Measurements from ENCODE around the gene EDC4. TPM values are rescaled to one million over a fixed set of nuclear protein-coding genes. Genes with fewer than 3 reads are reported as not detected.

EDC4 gene
- polyA plus RNA-seq, 2 of the 4 experiments (the other 2 are of a cell fraction): 21.0 to 54.9 TPM

DNA sequence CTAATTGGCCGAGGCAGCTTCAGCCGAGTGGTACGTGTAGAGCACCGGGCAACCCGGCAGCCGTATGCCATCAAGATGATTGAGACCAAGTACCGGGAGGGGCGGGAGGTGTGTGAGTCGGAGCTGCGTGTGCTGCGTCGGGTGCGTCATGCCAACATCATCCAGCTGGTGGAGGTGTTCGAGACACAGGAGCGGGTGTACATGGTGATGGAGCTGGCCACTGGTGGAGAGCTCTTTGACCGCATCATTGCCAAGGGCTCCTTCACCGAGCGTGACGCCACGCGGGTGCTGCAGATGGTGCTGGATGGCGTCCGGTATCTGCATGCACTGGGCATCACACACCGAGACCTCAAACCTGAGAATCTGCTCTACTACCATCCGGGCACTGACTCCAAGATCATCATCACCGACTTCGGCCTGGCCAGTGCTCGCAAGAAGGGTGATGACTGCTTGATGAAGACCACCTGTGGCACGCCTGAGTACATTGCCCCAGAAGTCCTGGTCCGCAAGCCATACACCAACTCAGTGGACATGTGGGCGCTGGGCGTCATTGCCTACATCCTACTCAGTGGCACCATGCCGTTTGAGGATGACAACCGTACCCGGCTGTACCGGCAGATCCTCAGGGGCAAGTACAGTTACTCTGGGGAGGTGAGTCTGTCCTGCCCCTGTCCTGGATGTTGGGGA lies 36.3 kb downstream of the EDC4 start:
- CTCF ChIA-PET: interaction anchor here (0.6 to 1.9 kb wide), 10 partner anchors 9 to 322 kb away, joined by 3 to 9 read pairs (median 5); partner anchors contain the start of gene CTRL
- FAIRE-seq: no peak
- Histone ChIP-seq H3K27ac (no peak overlapping the region), H3K4me1 (no peaks in the 10 kb centered on the region), H3K9me3 (no peaks in the 10 kb centered on the region), H3K4me2 (no peak overlapping the region), H3K4me3 (no peak overlapping the region)
- TF ChIP-seq ESRRA (IDR thresholded peaks at IDR 0.05; ENCODE audit: borderline replicate concordance, low read length): no peak
- TF ChIP-seq, protein P1, sequence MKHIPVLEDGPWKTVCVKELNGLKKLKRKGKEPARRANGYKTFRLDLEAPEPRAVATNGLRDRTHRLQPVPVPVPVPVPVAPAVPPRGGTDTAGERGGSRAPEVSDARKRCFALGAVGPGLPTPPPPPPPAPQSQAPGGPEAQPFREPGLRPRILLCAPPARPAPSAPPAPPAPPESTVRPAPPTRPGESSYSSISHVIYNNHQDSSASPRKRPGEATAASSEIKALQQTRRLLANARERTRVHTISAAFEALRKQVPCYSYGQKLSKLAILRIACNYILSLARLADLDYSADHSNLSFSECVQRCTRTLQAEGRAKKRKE (CRISPR knock-in tag; IDR thresholded peaks at IDR 0.05; ENCODE audit: low read depth): no peak
- TF ChIP-seq HOXB5 (CRISPR knock-in tag; IDR thresholded peaks at IDR 0.05): no peak
- TF ChIP-seq TP53 (CRISPR knock-in tag; IDR thresholded peaks at IDR 0.05): no peak
- no peak for TF ChIP-seq JUN (IDR thresholded peaks at IDR 0.05)
- TF ChIP-seq RFX5 (IDR thresholded peaks at IDR 0.05): no peak
- no peak for TF ChIP-seq CBX2 (IDR thresholded peaks at IDR 0.05; ENCODE audit: borderline replicate concordance, low read depth)
- no peak for TF ChIP-seq JUNB (IDR thresholded peaks at IDR 0.05)
- no peak for TF ChIP-seq CEBPB (IDR thresholded peaks at IDR 0.05)
- TF ChIP-seq, protein P2, sequence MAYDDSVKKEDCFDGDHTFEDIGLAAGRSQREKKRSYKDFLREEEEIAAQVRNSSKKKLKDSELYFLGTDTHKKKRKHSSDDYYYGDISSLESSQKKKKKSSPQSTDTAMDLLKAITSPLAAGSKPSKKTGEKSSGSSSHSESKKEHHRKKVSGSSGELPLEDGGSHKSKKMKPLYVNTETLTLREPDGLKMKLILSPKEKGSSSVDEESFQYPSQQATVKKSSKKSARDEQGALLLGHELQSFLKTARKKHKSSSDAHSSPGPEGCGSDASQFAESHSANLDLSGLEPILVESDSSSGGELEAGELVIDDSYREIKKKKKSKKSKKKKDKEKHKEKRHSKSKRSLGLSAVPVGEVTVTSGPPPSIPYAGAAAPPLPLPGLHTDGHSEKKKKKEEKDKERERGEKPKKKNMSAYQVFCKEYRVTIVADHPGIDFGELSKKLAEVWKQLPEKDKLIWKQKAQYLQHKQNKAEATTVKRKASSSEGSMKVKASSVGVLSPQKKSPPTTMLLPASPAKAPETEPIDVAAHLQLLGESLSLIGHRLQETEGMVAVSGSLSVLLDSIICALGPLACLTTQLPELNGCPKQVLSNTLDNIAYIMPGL (CRISPR knock-in tag; IDR thresholded peaks at IDR 0.05; ENCODE audit: borderline replicate concordance): no peak
- TF ChIP-seq POLR2AphosphoS2 (conservative IDR thresholded peaks at IDR 0.05; ENCODE audit: low read length): no peak
- TF ChIP-seq, protein P3, sequence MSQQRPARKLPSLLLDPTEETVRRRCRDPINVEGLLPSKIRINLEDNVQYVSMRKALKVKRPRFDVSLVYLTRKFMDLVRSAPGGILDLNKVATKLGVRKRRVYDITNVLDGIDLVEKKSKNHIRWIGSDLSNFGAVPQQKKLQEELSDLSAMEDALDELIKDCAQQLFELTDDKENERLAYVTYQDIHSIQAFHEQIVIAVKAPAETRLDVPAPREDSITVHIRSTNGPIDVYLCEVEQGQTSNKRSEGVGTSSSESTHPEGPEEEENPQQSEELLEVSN (IDR thresholded peaks at IDR 0.05; ENCODE audit: borderline replicate concordance, low read depth): no peak
- TF ChIP-seq EHMT2 (IDR thresholded peaks at IDR 0.05; ENCODE audit: low read depth): no peak
- TF ChIP-seq RAD21 (conservative IDR thresholded peaks at IDR 0.05 in 1 of 2, IDR thresholded peaks at IDR 0.05 in 1 of 2): no peak
- no peak for TF ChIP-seq HOXA7 (CRISPR knock-in tag; IDR thresholded peaks at IDR 0.05)
- TF ChIP-seq NFE2L2 (conservative IDR thresholded peaks at IDR 0.05; ENCODE audit: low read length): no peak
- no peak for TF ChIP-seq ZSCAN20 (CRISPR knock-in tag; IDR thresholded peaks at IDR 0.05)
- TF ChIP-seq MAFK (IDR thresholded peaks at IDR 0.05; ENCODE audit: partially characterized antibody): no peak
- no peak for TF ChIP-seq RARB (CRISPR knock-in tag; IDR thresholded peaks at IDR 0.05)
- TF ChIP-seq HDAC2 (IDR thresholded peaks at IDR 0.05): no peak
- ATAC-seq: peak; percentile 12 to 35; a peak in 1 of 6 replicates
- no peak for DNase-seq (ENCODE audit: low read depth in 1 of 2, low spot score in 1 of 2)
- 95% methylated on average over 35 of the region's 36 CpGs for WGBS (ENCODE audit: missing lambda C conversion rate)
- POLR2A ChIA-PET: no interaction called here

DNA sequence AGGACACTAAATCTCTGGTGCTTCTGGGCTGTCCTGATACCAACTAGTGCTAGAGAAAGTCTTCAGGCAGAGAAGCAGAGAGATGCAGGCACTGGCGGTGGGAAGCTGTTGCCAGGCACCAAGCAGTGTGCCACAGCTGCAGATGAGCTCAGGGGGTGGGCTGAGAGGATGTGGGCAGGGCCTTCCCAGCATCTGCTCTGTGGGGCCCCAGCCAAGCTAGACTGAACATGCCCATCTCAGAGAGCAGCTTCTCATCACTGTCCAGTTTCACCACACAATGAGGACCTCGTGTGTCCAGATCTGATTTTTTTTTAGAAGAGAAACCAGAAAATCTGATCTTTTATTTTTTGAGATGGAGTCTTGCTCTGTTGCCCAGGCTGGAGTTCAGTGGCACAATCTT lies 37.3 kb downstream of the EDC4 start:
- ATAC-seq (0 out of 6 replicates have a peak, but pooled peaks of 1 of the 2 experiments have one; percentile 24), DNase-seq (ENCODE audit: low read depth in 1 of 2, low spot score in 1 of 2) (no peak), FAIRE-seq (no peak)
- Histone ChIP-seq H3K27ac (no peak overlapping the region), H3K9me3 (no peaks in the 10 kb centered on the region), H3K4me2 (no peak overlapping the region), H3K4me1 (no peaks in the 10 kb centered on the region), H3K4me3 (no peak overlapping the region)
- ChIA-PET POLR2A (no interaction called here), CTCF (interaction anchor here (0.8 to 2.6 kb wide), 8 partner anchors 13 to 318 kb away, joined by 3 to 11 read pairs (median 4); partner anchors contain the start of genes CTRL and NRN1L)
- 70% methylated on average over 2 of the region's 2 CpGs for WGBS (ENCODE audit: missing lambda C conversion rate)
- TF ChIP-seq CHD2 (IDR thresholded peaks at IDR 0.05; ENCODE audit: low read length, partially characterized antibody) (no peak), TFCP2L1 (CRISPR knock-in tag; IDR thresholded peaks at IDR 0.05) (no peak), ZSCAN20 (CRISPR knock-in tag; IDR thresholded peaks at IDR 0.05) (no peak), POLR2AphosphoS2 (conservative IDR thresholded peaks at IDR 0.05; ENCODE audit: low read length) (no peak), RARB (CRISPR knock-in tag; IDR thresholded peaks at IDR 0.05) (no peak), ZFP36 (IDR thresholded peaks at IDR 0.05; ENCODE audit: borderline replicate concordance, partially characterized antibody) (no peak), HOXA7 (CRISPR knock-in tag; IDR thresholded peaks at IDR 0.05) (no peak), SREBF2 (IDR thresholded peaks at IDR 0.05) (no peak), TP53 (CRISPR knock-in tag; IDR thresholded peaks at IDR 0.05) (no peak), CBX2 (IDR thresholded peaks at IDR 0.05; ENCODE audit: borderline replicate concordance, low read depth) (no peak), MAZ (IDR thresholded peaks at IDR 0.05; ENCODE audit: borderline replicate concordance, low read depth, low read length) (no peak), RFX5 (IDR thresholded peaks at IDR 0.05) (no peak)
- TF ChIP-seq, protein P4, sequence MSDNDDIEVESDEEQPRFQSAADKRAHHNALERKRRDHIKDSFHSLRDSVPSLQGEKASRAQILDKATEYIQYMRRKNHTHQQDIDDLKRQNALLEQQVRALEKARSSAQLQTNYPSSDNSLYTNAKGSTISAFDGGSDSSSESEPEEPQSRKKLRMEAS (IDR thresholded peaks at IDR 0.05): no peak
- TF ChIP-seq, protein P5, sequence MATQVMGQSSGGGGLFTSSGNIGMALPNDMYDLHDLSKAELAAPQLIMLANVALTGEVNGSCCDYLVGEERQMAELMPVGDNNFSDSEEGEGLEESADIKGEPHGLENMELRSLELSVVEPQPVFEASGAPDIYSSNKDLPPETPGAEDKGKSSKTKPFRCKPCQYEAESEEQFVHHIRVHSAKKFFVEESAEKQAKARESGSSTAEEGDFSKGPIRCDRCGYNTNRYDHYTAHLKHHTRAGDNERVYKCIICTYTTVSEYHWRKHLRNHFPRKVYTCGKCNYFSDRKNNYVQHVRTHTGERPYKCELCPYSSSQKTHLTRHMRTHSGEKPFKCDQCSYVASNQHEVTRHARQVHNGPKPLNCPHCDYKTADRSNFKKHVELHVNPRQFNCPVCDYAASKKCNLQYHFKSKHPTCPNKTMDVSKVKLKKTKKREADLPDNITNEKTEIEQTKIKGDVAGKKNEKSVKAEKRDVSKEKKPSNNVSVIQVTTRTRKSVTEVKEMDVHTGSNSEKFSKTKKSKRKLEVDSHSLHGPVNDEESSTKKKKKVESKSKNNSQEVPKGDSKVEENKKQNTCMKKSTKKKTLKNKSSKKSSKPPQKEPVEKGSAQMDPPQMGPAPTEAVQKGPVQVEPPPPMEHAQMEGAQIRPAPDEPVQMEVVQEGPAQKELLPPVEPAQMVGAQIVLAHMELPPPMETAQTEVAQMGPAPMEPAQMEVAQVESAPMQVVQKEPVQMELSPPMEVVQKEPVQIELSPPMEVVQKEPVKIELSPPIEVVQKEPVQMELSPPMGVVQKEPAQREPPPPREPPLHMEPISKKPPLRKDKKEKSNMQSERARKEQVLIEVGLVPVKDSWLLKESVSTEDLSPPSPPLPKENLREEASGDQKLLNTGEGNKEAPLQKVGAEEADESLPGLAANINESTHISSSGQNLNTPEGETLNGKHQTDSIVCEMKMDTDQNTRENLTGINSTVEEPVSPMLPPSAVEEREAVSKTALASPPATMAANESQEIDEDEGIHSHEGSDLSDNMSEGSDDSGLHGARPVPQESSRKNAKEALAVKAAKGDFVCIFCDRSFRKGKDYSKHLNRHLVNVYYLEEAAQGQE (IDR thresholded peaks at IDR 0.05): no peak
- TF ChIP-seq, protein P6, sequence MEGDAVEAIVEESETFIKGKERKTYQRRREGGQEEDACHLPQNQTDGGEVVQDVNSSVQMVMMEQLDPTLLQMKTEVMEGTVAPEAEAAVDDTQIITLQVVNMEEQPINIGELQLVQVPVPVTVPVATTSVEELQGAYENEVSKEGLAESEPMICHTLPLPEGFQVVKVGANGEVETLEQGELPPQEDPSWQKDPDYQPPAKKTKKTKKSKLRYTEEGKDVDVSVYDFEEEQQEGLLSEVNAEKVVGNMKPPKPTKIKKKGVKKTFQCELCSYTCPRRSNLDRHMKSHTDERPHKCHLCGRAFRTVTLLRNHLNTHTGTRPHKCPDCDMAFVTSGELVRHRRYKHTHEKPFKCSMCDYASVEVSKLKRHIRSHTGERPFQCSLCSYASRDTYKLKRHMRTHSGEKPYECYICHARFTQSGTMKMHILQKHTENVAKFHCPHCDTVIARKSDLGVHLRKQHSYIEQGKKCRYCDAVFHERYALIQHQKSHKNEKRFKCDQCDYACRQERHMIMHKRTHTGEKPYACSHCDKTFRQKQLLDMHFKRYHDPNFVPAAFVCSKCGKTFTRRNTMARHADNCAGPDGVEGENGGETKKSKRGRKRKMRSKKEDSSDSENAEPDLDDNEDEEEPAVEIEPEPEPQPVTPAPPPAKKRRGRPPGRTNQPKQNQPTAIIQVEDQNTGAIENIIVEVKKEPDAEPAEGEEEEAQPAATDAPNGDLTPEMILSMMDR (IDR thresholded peaks at IDR 0.05): no peak

Measured in A549 (cell line).